HT-29 (cell line): ENCODE results near the gene ESR1. TPM values are rescaled to one million over a fixed set of nuclear protein-coding genes. Genes with fewer than 3 reads are reported as not detected.
"Not testable (repeated sequence)": the region's sequence is repeated elsewhere in the genome, so short reads cannot be mapped to it uniquely, and the experiment has no call there.

Experiments used
- DNase-seq: peaks from one replicate; pipeline ENCODE4 v3.0.0-alpha.2; 2015; ENCODE audit warnings: low spot score
- total RNA-seq: library from RNA; depleted of rRNA; stranded (reverse); fragments of >200 nt; shearing (Covaris generic); gene quantifications from 2 replicates; pipeline ENCODE4 v1.2.3, GENCODE V29; 2014

ESR1 gene
- total RNA-seq, 1 experiment from 2014 or later: not detected

DNA sequence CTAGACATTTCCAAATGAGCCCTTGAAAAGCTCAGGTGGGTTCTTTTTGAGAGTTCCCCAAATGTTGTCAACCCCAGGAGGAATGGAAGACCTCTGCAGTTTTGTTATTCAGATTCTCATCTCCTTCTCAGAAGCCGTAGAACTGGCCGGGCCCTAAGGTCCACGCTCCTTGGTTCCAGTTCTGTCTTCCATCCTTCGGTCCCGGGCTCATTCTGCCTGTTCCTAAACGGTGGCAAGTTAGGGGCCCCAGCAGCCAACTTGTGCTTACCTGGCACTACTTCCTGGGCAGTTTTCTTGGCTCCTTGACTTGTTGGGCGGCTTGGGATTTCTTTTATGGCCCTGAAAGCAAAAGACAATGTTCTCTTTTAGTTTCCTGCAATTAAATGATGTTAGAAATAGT, 6.4 kb downstream of the ESR1 start:
- no peak for DNase-seq

DNA sequence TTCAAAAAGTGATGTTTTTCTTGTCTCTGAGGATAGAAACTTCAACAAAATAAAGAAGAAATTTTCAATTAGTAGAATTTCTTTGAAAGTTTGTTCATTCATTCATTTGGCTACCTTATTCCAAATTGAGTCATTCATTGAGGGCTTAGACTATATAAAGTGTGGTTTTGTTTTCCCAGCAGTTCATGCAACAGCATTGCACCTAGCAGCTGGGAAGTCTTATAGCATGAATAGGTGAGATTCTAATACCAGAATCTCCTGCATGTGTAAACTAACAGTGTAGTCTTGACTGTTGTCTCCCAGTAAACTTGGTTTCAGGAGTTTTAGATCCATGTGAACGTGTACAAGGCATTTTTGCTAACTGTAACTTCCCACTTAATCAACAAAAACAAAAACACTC, 7.1 kb downstream of the ESR1 start:
- DNase-seq: no peak

DNA sequence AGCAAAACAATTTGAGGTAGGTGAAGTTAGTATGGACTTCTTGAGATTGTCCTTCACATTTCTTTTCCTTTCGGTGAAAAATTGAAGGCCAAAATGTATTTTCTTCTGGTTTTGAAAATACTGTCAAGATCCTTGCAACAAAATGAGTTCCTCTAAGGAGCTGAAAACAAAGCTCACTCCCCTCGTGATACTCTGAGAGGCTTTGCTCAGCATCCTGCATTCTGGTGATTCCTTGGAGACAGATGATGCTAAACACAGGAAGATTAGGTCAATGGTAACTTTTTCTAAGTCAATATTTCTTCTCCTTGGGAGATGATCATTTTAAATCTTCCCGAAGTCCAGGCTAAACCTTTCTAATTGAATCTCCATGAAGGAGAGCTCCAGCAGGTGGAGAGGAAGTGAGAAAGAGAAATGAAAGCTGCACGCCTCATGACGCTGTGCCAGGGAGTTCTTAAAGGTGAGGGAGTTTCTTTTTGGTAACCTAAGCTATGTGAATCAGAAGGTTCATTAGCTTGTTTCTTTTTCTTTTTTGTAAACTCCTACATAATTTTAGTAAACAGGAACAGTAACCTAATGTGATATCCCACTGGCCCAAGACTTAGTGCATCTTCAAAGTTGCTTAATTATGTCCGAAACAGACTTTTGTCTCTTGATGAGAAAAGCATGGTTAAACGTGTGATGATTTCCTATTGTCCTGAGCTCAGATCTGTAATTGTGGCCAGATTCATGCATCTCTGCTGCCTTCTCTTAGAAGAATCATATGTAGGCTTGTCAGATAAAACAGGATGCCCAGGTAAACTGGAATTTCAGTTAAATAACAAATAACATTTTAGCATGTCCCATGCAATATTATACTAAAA, 15.0 kb downstream of the ESR1 start:
- no peak for DNase-seq

DNA sequence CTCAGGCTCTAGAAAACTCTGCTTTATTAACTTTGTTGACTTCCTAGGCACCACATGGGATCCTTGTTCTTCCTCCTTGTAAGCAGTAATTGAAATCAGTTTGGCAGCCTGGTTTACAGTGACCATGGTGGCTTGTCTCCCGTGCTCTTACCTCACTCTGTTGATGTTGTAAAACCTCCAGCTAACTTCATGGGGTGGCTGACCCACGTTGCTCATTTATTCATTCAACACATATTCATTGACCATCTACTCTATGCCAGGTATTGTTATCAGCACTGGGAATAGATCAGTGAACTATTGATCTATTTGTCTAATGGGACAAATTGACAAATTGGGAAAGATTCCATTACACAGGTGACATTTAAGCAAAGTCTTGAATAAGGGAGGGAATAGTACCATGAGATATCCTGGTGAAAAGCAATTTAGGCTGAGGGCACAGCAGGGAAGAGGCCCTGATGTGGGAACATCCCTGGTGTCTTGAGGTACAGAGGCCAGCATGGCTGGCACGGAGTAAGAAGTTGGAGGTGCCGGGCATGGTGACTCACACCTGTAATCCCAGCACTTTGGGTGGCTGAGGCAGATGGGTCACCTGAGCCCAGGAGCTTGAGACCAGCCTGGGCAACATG, 19.1 kb downstream of the ESR1 start:
- DNase-seq: no peak

DNA sequence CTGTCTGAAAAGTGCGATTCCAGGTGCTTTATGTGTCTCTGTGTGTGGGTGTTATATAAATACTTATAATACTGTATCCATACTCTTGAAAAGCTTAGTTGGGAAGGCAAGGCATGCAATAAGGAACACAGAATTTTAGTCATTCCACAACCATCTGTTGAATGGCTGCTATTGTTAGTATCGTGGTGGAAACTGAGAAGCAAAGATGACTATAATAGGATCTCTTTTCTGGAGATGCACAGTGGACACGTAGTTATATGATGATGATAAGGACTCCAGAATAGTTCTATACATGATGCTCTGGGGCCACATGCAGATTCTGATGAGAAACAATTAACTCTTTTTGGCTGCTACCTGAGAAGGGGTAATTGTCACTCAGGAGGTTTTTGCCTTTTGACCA, 25.2 kb downstream of the ESR1 start:
- no peak for DNase-seq

DNA sequence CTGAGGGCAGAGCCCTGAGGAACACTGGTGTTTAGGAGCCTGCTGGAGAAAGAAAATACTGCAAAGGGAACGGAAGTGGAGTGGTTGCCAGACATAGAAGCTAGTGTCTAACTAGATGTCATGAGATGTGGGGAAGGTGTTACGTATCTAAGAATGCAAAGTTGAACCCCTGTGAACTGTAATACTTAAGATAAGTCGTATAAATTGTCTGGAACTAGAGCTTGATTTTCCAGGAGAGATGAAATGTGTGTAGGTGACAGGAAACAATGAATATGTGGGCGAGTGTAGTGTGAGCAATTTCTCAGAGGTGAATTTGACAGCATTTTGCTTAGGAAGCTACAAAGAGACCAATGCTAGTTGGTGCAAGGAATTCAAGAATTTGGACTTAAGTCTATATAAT, 27.9 kb downstream of the ESR1 start:
- DNase-seq: no peak

DNA sequence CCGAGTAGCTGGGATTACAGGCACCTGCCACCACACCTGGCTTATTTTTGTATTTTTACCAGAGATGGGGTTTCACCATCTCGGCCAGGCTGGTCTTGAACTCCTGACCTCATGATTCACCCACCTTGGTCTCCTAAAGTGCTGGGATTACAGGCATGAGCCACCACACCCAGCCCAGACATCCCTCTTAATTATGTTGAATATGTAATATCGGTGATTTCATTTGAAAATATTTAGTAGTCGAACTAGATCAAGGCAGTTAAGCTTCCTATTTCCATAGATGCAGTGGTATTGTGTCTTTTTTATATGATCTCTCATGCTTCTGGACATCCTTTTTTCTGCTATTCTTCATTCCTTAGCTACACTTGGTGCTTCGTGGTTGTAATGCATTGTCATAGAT, 29.7 kb downstream of the ESR1 start:
- no peak for DNase-seq

DNA sequence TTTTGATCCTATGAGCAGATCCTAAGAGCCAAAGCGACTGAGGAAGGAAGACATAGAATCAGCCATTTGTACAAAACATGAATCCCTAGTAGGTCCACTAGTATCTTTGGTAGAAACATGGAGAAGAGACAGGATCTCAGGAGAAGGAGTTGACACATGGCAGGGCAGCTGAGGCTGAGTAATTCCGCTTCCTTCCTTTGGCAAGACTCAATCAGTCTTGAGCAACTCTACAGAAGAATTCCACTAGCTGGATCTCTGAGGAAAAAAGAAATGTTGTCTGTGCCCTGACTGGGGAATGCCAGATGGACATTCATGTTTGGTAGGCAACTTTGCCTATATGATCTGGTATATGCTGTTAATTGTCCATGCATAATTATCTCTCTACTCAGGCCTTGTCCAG, 35.3 kb downstream of the ESR1 start:
- DNase-seq: no peak

DNA sequence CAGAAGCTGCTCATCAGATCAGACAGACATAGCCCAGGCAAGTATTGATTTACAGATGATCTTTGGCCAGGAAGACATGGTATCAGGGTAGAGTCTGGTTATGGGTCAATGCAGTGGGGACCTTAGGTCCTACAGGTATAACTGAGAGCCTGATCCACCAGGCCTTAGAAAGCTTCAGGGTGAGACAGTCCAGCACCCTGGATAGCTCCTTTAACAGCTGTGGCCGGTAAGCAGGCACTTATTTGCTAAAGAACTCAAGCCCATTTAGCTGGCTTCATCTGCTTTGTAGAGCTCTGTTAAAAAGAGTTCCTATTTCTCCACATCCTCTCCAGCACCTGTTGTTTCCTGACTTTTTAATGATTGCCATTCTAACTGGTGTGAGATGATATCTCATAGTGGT, 39.6 kb downstream of the ESR1 start:
- DNase-seq: peak; percentile 43

DNA sequence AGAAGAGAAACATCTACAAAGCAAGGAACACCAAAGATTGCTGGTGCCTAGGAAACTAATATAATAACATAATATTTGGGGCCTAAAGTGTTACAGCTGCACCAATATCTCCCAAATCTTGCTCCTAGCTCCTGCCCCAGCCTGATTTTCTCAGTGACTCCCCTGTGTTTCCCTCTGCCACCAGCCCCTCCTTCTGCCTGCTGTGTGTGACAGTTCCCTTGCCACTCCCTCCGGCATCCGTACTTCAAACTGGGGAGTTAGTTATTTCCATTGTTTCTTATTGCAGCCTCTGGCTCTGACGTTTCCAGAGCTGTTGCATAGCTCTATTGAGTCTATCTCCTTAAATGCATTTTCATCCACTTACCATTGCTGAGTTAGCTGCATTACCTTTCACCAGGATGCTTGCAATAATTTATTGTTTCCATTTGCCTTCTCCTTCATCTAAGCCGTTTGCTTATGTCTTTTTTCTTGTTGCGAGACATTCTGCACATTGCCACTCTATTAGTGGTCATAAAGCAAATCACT, 43.1 kb downstream of the ESR1 start:
- no peak for DNase-seq

DNA sequence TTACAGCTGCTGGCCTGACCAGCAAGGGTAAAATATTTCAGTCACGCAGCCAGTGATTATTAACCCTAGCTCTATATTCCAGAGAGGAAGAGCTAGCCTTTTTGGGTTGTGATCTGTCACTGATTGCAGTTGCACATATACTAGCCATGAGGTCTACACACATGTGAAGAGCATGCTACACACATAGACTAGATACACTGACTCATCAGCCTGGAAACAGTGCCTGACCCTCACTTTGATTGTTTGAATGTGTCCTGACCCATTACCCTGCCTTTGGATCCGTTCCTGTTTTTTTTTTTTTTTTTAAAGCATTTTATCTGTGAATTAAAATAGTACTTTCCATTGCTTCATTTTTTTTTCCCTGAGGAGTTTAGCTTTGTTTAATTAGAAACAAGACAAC, 50.8 kb downstream of the ESR1 start:
- no peak for DNase-seq

DNA sequence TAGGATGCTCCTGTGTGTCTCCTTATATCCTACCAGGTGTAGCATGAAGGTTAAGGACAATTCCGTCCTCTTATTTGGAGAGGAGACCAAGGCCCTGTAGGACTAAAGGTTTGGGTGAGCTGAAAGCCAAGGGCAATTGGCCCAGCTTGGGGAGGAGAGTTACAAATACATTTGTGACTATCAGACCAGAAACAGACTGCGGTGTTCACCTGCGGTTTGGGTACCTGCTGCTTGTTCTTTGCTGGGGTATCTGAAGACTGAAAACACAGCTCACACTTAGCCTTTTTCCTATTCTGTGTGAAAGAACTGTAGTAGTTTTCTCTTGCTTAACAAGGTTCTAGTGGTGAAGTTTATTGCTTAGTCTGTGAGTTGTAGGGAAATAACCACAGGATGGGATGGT, 55.0 kb downstream of the ESR1 start:
- DNase-seq: no peak

DNA sequence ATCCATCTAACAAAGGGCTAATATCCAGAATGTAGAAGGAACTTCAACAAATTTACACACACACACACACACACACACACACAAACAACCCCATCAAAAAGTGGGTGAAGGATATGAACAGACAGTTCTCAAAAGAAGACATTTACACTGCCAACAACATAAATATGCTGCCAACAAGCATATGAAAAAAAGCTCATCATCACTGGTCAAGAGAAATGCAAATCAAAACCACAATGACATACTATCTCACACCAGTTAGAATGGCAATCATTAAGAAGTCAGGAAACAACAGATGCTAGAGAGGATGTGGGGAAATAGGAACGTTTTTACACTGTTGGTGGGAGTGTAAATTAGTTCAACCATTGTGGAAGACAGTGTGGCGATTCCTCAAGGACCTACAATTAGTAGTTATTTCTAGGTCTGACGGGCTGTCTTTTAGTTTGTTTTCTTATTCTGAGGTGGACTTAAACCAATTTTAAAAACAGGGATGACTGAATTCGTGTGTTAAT, 59.9 kb downstream of the ESR1 start:
- not testable (repeated sequence) for DNase-seq

DNA sequence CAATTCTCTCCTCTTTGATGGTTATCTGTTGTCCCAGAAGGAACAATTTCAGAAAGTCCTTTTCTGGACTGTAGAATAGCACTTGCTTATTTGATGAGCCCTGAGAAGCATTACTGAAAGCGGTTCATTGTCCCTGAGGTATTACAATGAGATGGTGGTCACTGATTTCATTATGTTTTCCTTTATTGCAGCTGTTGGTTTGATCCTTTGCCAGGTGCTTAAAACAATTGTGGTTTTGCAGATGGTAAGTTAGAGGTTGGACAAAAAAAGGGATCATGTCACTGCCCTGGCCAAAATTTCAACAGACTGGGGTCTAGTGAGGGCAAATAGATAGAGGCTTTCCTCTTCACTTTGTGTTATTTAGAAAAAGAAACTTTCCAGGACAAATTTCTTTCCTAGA, 61.9 kb downstream of the ESR1 start:
- no peak for DNase-seq

DNA sequence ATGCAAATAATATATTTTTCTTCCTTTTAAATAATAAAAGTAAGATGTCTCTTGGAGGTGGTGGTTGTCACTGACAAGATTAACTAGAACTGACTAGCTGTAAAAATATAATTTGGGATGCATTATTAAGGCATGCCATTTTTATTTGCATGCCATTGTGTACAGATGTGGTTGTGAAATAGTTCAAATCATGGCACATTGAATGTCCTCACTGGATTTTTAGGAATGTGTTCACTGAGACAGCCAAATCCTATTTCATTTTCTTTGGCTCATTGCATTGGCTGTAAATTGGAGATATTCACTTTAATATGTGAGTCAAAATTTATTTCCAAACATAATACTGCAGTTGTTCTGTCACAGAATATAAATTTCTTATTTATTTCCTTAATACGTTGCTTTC, 62.3 kb downstream of the ESR1 start:
- no peak for DNase-seq

DNA sequence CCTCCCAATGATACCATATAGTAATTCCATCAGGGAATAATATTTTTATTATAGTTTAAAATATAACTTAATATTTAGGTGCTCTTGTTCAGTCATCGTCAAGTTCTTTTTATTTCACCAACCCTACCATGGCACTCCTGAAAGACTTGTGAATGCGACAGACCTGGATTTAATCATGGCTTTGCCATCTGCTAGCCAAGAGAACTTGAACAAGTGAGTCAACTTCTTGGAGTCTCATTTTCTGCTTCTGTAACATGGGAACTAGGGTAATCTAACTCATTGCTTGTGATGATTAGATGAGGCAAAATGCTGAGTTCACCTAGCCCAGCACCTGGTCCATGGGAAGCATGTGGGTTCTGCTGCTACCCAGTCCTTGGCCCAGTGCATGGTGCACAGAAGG, 62.9 kb downstream of the ESR1 start:
- no peak for DNase-seq

DNA sequence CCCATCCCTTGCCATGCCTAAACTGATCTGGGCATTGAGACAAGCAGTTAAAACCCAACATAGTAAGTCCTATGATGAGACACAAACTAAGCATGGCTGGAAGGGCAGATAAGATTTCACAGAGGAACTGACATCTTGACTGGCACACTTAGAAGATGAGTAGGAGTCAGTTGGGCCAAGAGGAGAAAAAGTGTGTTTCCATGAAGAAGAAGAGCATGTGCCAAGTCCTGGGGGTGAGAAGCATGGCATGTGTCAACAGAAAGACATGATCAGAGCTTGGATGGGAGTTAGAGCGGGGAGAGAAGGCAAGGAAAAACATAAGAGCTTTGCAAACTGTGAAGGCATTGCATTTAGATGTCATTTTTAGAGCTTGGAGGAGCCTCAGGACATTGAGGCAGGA, 68.0 kb downstream of the ESR1 start:
- no peak for DNase-seq

DNA sequence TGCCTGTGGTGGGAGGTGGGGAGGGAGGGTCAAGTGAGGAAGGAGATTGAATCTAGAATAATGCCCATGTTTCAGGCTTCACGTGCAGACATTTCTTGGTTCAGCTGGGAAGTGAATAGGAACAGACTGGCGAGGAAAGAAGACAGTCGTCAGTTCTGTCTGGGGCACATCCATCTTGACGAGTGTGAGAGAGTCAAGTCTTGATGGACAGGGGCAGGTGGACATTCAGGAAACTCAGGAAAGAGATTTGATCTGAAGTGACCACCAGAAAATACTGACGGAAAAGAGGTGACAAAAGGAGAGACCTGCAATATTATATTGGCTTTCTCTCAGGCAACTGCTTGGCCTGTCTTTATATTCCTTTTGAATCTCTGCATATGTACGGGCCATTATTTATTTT, 68.6 kb downstream of the ESR1 start:
- DNase-seq: no peak

DNA sequence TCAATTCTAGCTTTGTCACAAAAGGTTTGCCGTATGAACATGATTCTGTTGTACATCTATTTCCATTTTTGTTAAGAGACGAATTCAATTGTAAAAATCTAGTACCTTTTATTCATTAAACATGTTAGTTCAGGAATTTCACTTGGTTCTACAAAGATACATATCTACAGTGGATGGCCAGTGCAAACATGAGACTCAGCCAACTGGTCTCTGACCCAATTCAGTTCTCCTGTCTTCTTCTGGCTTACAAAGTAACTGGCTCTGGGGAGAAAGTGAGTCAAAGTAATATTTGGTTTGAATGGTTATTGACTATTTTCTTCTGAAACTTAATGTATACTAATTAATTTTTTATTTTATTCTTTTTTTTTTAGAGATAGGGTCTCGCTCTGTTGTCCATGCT, 70.0 kb downstream of the ESR1 start:
- DNase-seq: no peak

DNA sequence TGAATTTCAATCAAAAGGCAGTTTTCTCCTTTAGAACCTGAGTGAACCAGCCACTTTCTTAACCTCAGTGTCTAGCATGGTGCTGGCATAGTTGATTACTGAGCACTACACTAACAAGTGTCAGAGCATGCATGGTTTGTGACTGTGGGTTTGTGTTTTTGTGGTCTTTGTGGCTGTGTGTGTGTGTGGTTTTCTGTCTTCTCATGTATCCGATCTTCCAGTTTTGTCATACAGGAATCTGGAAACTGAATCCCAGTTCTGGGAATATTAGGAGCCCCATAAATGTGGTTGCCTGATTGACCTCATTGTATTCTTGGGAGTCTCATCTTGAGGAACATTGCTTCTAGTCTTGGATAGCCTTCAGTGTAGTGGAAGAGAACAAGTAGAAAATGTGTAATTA, 73.7 kb downstream of the ESR1 start:
- DNase-seq: no peak

DNA sequence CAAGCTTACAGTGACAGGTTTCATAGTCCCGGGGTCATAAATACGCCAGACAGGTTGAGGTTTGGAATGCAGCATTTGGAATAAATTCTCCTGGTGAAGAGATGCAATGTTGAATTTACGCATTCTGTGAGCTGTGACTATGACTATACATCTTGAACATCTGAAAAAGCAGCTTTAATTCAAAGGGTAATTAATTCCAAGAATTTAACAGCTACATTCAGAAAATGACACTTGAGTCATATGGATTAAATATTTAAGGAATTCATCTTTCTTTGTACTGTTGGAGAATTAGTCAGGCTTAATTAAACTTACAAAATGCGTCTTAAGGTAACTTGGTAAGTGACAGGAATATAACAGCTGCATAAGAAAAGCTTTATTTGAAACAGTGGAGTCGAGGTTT, 74.7 kb downstream of the ESR1 start:
- no peak for DNase-seq

DNA sequence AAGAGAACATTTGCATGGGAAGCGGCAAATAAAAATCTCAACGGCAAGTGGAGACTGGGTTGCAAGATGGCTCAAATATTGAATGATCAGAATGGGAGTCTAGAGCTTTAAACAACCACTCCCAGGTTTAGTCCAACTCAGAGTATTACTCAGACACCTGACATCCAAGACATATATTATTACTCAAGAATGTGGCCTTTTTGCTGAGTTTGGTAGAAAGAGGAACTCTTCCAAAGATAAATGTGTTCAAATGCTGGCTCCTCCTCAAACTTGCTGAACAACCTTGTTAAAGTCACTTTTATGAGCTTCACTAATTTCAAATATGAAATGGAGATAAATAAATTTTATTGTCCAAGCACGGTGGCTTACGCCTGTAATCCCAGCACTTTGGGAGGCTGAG, 77.8 kb downstream of the ESR1 start:
- DNase-seq: no peak

DNA sequence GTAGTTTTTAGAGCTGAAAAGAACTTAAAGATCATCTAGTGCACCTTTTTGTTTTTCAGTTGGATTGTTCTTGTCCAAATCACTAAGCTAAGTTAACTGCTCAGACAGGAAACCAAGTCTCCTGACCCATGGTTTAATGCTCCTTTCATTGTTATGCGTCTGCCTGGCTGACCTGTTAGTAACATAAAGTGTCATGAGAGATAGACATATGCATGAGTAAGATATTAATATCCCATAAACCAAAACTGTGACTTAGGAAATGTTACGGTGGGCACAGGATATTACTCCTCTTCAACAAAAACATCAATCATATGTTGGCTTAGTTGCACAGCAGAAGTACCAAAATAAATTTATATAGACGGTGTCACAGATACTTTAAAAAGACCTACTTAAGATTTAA, 84.0 kb downstream of the ESR1 start:
- DNase-seq: no peak
